ENCODE measurements around the gene TAF4B. TPM values are rescaled to one million over a fixed set of nuclear protein-coding genes. Genes with fewer than 3 reads are reported as not detected.

The TAF4B gene
- total RNA-seq, 1 donor from 2014 or later, result 1.4 TPM

GRCh38 chr18:26421503-26421902 is 195.3 kb downstream of the TAF4B start:
- no peak for DNase-seq
- peaks cover 1% of the 10 kb centered on the region for H3K27me3 Mint-ChIP-seq (ENCODE audit: unreplicated experiment)
- no peak overlapping the region for H3K4me3 Mint-ChIP-seq (ENCODE audit: unreplicated experiment)
- H3K36me3 Mint-ChIP-seq (ENCODE audit: unreplicated experiment), result no peaks in the 10 kb centered on the region
- no peak overlapping the region for H3K27ac Mint-ChIP-seq (ENCODE audit: unreplicated experiment)
- peaks cover 3% of the 10 kb centered on the region for H3K9me3 Mint-ChIP-seq (ENCODE audit: unreplicated experiment)
- H3K4me1 Mint-ChIP-seq (ENCODE audit: low read depth, unreplicated experiment), result peaks cover 11% of the 10 kb centered on the region
- no peak for TF ChIP-seq CTCF (IDR thresholded peaks at IDR 0.05; ENCODE audit: partially characterized antibody, unreplicated experiment)

DNA sequence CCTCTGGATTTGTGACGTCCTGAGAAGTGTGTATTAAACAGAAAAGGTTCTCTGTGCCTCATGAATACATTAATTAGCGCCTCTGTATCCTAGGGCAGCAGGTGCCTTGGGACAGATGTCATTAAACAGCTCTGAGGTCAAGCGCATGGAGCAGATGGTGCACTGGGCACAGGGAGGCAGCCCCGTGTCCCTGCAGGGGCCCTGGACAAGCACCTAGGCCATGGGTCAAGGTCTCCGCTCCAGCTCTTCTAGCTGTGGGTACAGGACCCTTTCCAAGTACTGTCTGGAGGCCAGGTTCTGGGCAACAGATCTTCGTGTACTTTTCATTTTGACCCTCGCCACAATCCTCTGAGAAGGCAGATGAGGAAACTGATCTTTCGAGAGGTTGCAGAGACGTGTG is 195.7 kb downstream of the TAF4B start:
- peaks cover 2% of the 10 kb centered on the region for H3K9me3 Mint-ChIP-seq (ENCODE audit: unreplicated experiment)
- no peak overlapping the region for H3K4me3 Mint-ChIP-seq (ENCODE audit: unreplicated experiment)
- H3K36me3 Mint-ChIP-seq (ENCODE audit: unreplicated experiment), result no peaks in the 10 kb centered on the region
- no peak for TF ChIP-seq CTCF (IDR thresholded peaks at IDR 0.05; ENCODE audit: partially characterized antibody, unreplicated experiment)
- H3K27ac Mint-ChIP-seq (ENCODE audit: unreplicated experiment), result no peak overlapping the region
- H3K27me3 Mint-ChIP-seq (ENCODE audit: unreplicated experiment), result no peaks in the 10 kb centered on the region
- H3K4me1 Mint-ChIP-seq (ENCODE audit: low read depth, unreplicated experiment), result peaks cover 11% of the 10 kb centered on the region
- no peak for DNase-seq

DNA sequence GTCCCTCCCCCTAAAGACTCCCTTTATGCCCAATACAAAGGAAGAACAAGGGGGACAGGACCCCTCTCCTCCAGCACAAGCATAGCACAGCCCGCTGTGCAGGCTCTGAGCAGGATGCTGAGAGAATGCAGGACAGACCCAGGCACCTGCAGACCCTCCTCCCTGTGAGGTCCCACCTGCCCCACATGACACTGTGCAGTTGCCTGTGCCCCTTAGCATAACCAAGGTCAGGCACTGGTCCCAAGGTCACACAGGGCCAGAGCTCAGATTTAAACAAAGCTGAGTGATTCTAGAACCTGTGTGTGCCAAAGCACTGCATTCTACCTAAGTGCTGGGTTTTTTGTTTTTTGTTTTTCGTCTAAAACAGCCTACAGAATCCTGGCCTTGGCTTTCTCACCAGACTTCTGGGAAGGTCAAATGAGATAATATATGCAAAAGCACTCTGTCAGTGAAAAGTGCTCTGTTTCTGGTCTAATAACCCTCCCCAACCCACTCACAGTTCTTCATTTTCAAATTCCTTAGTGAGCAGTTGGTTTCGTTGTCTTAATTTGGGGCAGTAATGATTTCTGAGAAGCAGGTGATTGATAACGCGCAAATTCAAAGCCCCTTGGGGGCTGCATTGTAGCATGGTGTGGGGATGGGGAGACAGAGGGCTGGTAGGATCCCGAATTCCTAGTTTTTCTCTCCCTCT is 196.4 kb downstream of the TAF4B start:
- Mint-ChIP-seq H3K9me3 (ENCODE audit: unreplicated experiment) (peaks cover 2% of the 10 kb centered on the region), H3K36me3 (ENCODE audit: unreplicated experiment) (no peaks in the 10 kb centered on the region), H3K4me3 (ENCODE audit: unreplicated experiment) (no peak overlapping the region), H3K27me3 (ENCODE audit: unreplicated experiment) (no peaks in the 10 kb centered on the region), H3K27ac (ENCODE audit: unreplicated experiment) (no peak overlapping the region), H3K4me1 (ENCODE audit: low read depth, unreplicated experiment) (peaks cover 11% of the 10 kb centered on the region)
- DNase-seq, result no peak
- TF ChIP-seq CTCF (IDR thresholded peaks at IDR 0.05; ENCODE audit: partially characterized antibody, unreplicated experiment), result no peak

- H3K27me3 Mint-ChIP-seq (ENCODE audit: unreplicated experiment), result no peaks in the 10 kb centered on the region
- no peak overlapping the region for H3K27ac Mint-ChIP-seq (ENCODE audit: unreplicated experiment)
- DNase-seq, result no peak
- peaks cover 16% of the 10 kb centered on the region for H3K4me1 Mint-ChIP-seq (ENCODE audit: low read depth, unreplicated experiment)
- H3K9me3 Mint-ChIP-seq (ENCODE audit: unreplicated experiment), result peaks cover 4% of the 10 kb centered on the region
- no peak for TF ChIP-seq CTCF (IDR thresholded peaks at IDR 0.05; ENCODE audit: partially characterized antibody, unreplicated experiment)
- no peak overlapping the region for H3K4me3 Mint-ChIP-seq (ENCODE audit: unreplicated experiment)
- H3K36me3 Mint-ChIP-seq (ENCODE audit: unreplicated experiment), result no peaks in the 10 kb centered on the region
Observed at GRCh38 chr18:26424428-26425147, 198.3 kb downstream of the TAF4B start.

DNA sequence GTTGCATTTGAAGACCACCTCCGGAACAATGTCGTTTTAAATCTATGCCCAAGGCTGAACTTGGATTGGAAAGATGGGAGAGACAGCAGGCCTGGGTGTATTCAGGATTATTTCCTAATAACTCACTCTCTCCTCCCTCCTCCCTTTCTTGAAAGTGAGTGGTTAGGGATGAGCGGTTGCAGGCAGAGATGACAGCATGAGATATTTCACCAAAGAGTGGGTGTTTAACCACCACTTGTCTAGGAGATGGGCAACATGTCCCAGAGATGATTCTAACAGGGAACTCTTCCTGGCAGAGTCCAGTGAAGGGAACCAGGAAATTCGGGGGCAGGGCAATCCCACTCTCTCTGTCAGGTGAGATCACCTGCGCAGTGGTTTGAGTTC is 198.9 kb downstream of the TAF4B start:
- H3K27ac Mint-ChIP-seq (ENCODE audit: unreplicated experiment), result no peak overlapping the region
- no peak for TF ChIP-seq CTCF (IDR thresholded peaks at IDR 0.05; ENCODE audit: partially characterized antibody, unreplicated experiment)
- no peaks in the 10 kb centered on the region for H3K27me3 Mint-ChIP-seq (ENCODE audit: unreplicated experiment)
- H3K4me1 Mint-ChIP-seq (ENCODE audit: low read depth, unreplicated experiment), result peaks cover 16% of the 10 kb centered on the region
- no peak overlapping the region for H3K4me3 Mint-ChIP-seq (ENCODE audit: unreplicated experiment)
- no peaks in the 10 kb centered on the region for H3K36me3 Mint-ChIP-seq (ENCODE audit: unreplicated experiment)
- no peak for DNase-seq
- peaks cover 7% of the 10 kb centered on the region for H3K9me3 Mint-ChIP-seq (ENCODE audit: unreplicated experiment)

All from glutamatergic neuron (in vitro differentiated cells).